Endothelial cell of umbilical vein (primary cell): ENCODE measurements around the gene SPECC1L. TPM values are rescaled to one million over a fixed set of nuclear protein-coding genes. Genes with fewer than 3 reads are reported as not detected.
A peak's percentile ranks its signal among the peaks of the same experiment; 100 is the strongest.

ENCODE experiments used
- BruUV-seq: library from RNA; stranded (reverse); fragments of 400-500 nt; replicated peaks from 2 replicates; lab custom pipeline; 2021; lab: Mats Ljungman, UMichigan
- CTCF ChIA-PET: fragments of 300-600, 350-600 bp; sonication (Branson Sonifier 250); formaldehyde crosslinking; loops from one replicate; lab custom pipeline; 2021; ENCODE audit warnings: antibody characterized with exemption, inconsistent platforms; lab: Charles Lee
- POLR2A ChIA-PET: fragments of 300-600, 350-600 bp; sonication (Branson Sonifier 250); formaldehyde crosslinking; loops from one replicate; lab custom pipeline; 2021; ENCODE audit warnings: antibody characterized with exemption, inconsistent platforms; lab: Charles Lee
- DNase-seq: peaks from one replicate; pipeline ENCODE4 v3.0.0-alpha.2; 2011; ENCODE audit warnings: low read depth, low spot score
- FAIRE-seq: peaks from 2 replicates; lab custom pipeline; 2011; peaks lifted over from hg19 to GRCh38; lab: Jason Lieb, UNC
- H2AFZ ChIP-seq: 2 replicates; pipeline ENCODE4 v1.6.0; 2012; ENCODE audit warnings: low read depth, low read length, control low read depth, inconsistent platforms
- H3K27ac ChIP-seq: 2 replicates; pipeline ENCODE4 v1.5.1; 2011; ENCODE audit warnings: low read depth, mild to moderate bottlenecking, control low read depth, low read length, moderate library complexity; ENCODE audit not compliant: insufficient read depth
- H3K27me3 ChIP-seq, 2 experiments: 2 replicates each; pipeline versions ENCODE4 v1.6.0 to v1.6.1; 2011; ENCODE audit warnings: low read length in 2 of 2, mixed read lengths in 1 of 2; ENCODE audit not compliant: control insufficient read depth in 2 of 2, insufficient read depth in 2 of 2
- H3K36me3 ChIP-seq, 2 experiments: 2 replicates in 1 of 2; 3 replicates in 1 of 2; pipeline ENCODE4 v1.5.1; 2011; ENCODE audit warnings: low read length in 2 of 2, mild to moderate bottlenecking in 1 of 2, moderate library complexity in 1 of 2; ENCODE audit not compliant: control insufficient read depth in 2 of 2, insufficient read depth in 2 of 2; ENCODE audit errors: extremely low read depth in 1 of 2
- H3K4me1 ChIP-seq: 3 replicates; pipeline ENCODE4 v1.5.1; 2011; ENCODE audit warnings: mild to moderate bottlenecking, low read length; ENCODE audit not compliant: control insufficient read depth, insufficient read depth; ENCODE audit errors: extremely low read depth
- H3K4me2 ChIP-seq: 2 replicates; pipeline ENCODE4 v1.6.1; 2011; ENCODE audit warnings: low read length, control low read depth, mixed read lengths; ENCODE audit not compliant: insufficient read depth
- H3K4me3 ChIP-seq, 3 experiments: fragments of 200-600 bp in 1 of 3; sonication (generic), shearing (Covaris generic) in 1 of 3; replicated peaks in 1 of 3; 2 replicates each; pipeline ENCODE4 v1.5.1; 2011 to 2016; ENCODE audit warnings: control low read depth in 3 of 3, low read length in 3 of 3, mild to moderate bottlenecking in 2 of 3, inconsistent platforms in 1 of 3, low read depth in 1 of 3, moderate library complexity in 1 of 3; ENCODE audit not compliant: insufficient read depth in 1 of 3
- H3K79me2 ChIP-seq: 2 replicates; pipeline ENCODE4 v1.6.0; 2012; ENCODE audit warnings: low read length, inconsistent platforms; ENCODE audit not compliant: control insufficient read depth, insufficient read depth
- H3K9ac ChIP-seq: replicated peaks from 2 replicates; pipeline ENCODE3; 2011; ENCODE audit warnings: low read length, control low read depth; ENCODE audit not compliant: insufficient read depth; ENCODE audit errors: extremely low read depth
- H3K9me1 ChIP-seq: replicated peaks from 3 replicates; pipeline ENCODE4 v1.6.0; 2011; ENCODE audit warnings: mild to moderate bottlenecking, low read length; ENCODE audit not compliant: control insufficient read depth, insufficient read depth; ENCODE audit errors: extremely low read depth
- H3K9me3 ChIP-seq: replicated peaks from 2 replicates; pipeline ENCODE4 v1.5.1; 2012; ENCODE audit warnings: low read length, inconsistent platforms; ENCODE audit not compliant: control insufficient read depth, insufficient read depth
- H4K20me1 ChIP-seq: replicated peaks from 2 replicates; pipeline ENCODE3; 2011; ENCODE audit warnings: mild to moderate bottlenecking, low read length; ENCODE audit not compliant: control insufficient read depth, insufficient read depth; ENCODE audit errors: extremely low read depth
- FOS ChIP-seq: IDR thresholded peaks from 2 replicates; pipeline ENCODE4 v1.6.1; 2011; ENCODE audit warnings: mild to moderate bottlenecking, low read length, moderate library complexity, borderline replicate concordance; ENCODE audit not compliant: insufficient read depth
- GATA2 ChIP-seq: IDR thresholded peaks from 2 replicates; pipeline ENCODE4 v1.7.0; 2011; ENCODE audit warnings: low read depth, mild to moderate bottlenecking, moderate library complexity, mixed read lengths, low read length; ENCODE audit not compliant: insufficient read length, insufficient read depth
- MYC ChIP-seq: IDR thresholded peaks from one replicate; pipeline ENCODE4 v1.6.1; 2011; ENCODE audit warnings: mild to moderate bottlenecking, low read depth, low read length
- POLR2A ChIP-seq: IDR thresholded peaks from 2 replicates; pipeline ENCODE4 v1.6.1; 2012; ENCODE audit warnings: low read depth, mild to moderate bottlenecking, control low read depth, low read length
- POLR2AphosphoS5 ChIP-seq: IDR thresholded peaks from 2 replicates; pipeline ENCODE4 v1.6.1; 2012; ENCODE audit warnings: low read depth, mild to moderate bottlenecking, control low read depth, low read length, moderate library complexity; ENCODE audit not compliant: insufficient read depth
- dilution Hi-C: fragments of 300-500 bp; cut with MboI; formaldehyde crosslinking; loops from one replicate; pipeline ENCODE4 v1.15.0; 2019; ENCODE audit warnings: low sequenced_read_pairs; ENCODE audit not compliant: extremely low pct_ligation_motif_present
- intact Hi-C: fragments of 100-400 bp; cut with micrococcal nuclease; formaldehyde crosslinking; loops from one replicate; pipeline ENCODE4 v1.10.0; 2022
- polyA plus RNA-seq, 4 experiments: library from polyadenylated mRNA; depleted of rRNA in 3 of 4; stranded (reverse) in 3 of 4; unstranded in 1 of 4; fragments of >200 nt; gene quantifications; 2 replicates each; pipeline versions ENCODE4 v1.2.1 to v1.2.3, GENCODE V29; 2011 to 2012; ENCODE audit warnings: missing spikeins in 1 of 4
- total RNA-seq: library from RNA; stranded (reverse); gene quantifications from 2 replicates; pipeline ENCODE4 v1.2.3, GENCODE V29; 2021
- TF ChIP-seq, protein P1 (sequence below): IDR thresholded peaks from 2 replicates; pipeline ENCODE4 v1.6.1; 2011; ENCODE audit not compliant: insufficient read depth, insufficient read length

The SPECC1L gene
- total and polyA plus RNA-seq, 2 donors (not counting 3 experiments of a cell fraction or from before 2014, with no cell fraction given): 22.8 to 79.3 TPM

DNA sequence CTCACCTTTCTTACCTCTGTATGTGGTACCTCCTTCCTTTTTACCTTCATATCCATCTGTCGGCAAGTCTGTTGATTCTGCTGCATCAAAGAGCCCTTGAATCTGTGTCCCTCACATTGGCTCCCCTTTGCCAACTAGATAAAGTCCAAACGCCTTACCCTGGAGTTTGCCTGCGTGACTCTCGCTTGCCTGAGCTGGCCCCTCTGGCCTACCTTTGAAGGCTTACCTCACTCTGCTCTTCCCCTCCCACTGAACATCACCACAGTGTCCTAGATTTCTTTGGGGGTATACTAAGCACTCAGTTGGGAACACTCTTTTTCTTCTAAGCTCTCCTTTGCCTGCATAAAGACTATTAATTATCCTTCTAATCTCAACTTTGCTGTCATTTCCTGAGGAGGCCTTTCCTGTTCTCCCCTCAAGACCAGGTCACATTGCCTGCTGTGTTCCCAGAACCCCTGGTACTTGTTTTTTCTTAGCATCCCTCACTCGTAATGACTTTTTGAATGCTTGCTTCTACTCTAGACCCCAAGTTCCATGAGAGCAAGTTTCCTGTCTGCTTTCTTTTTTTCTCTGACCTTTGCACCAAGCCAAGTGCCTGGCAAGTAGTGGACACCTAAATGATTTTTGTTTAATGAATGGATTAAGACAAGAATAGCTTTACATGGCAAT lies 89.0 kb downstream of the SPECC1L start:
- H3K27me3 ChIP-seq: no peaks in the 10 kb centered on the region
- FAIRE-seq (peak; percentile 78), DNase-seq (peak; percentile 91)
- H3K4me1 ChIP-seq: peaks cover 26% of the 10 kb centered on the region
- H3K9me3 ChIP-seq: no peaks in the 10 kb centered on the region
- H3K27ac ChIP-seq: peak overlapping the region; percentile 60
- H3K4me2 ChIP-seq: peak overlapping the region; percentile 61
- H3K9ac ChIP-seq: peak overlapping the region; percentile 8
- intact Hi-C loops (loop anchor here (5.0 kb wide), 1 partner anchor 43 kb away; no protein-coding TSS in a partner anchor), dilution Hi-C loops (no loop called here)
- BruUV-seq: no TSS peak
- peaks cover 5 to 9% of the 10 kb centered on the region in 2 experiments for H3K36me3 ChIP-seq
- CTCF ChIA-PET: interaction anchor here (0.7 to 1.6 kb wide), 5 partner anchors 32 to 167 kb away, joined by 3 to 6 read pairs (median 3); no protein-coding TSS in a partner anchor
- no peak overlapping the region for H3K4me3 ChIP-seq
- H2AFZ ChIP-seq: no peak overlapping the region
- H3K9me1 ChIP-seq: no peaks in the 10 kb centered on the region
- POLR2A ChIA-PET: no interaction called here
- peaks cover 2% of the 10 kb centered on the region for H3K79me2 ChIP-seq
- H4K20me1 ChIP-seq: no peaks in the 10 kb centered on the region
- TF ChIP-seq, protein P1, sequence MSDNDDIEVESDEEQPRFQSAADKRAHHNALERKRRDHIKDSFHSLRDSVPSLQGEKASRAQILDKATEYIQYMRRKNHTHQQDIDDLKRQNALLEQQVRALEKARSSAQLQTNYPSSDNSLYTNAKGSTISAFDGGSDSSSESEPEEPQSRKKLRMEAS: no peak
- no peak for TF ChIP-seq POLR2A
- TF ChIP-seq GATA2: peak; percentile 65
- no peak for TF ChIP-seq FOS
- no peak for TF ChIP-seq POLR2AphosphoS5
- no peak for TF ChIP-seq MYC

DNA sequence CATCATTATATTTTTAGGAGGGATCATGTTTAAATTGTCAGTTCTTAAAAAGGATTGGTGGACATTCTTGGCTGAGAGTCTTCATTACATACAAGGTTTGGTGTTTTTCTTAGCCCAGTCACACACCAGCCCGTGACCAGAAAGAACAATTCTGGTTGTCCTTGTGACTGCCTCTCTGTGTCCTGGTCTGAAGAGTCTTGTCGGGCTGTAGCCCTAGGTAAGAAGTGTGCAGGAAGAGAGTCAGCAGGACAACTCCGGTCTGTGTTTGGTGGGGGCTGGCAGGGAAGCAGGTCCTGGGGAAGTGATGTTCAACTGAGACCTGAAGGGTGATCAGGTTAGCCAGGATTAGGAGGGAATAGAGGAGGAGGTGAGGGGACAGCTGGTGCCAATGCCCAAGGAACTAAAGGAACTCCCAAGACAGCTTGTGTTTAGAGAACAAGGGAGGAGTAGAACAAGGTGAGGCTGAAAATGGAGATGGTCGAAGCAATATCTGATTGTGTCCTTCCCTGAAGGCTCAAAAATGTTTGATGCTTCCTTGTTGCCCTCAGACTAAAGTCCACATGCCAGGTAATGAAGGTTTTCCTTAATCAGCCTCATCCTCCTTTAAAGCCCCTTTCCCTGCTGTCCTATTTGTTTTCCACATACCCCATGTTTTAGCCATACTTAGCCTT lies 91.5 kb downstream of the SPECC1L start:
- Histone ChIP-seq H2AFZ (no peak overlapping the region), H3K27ac (no peak overlapping the region), H3K27me3 (no peaks in the 10 kb centered on the region), H3K36me3 (peaks cover 7 to 12% of the 10 kb centered on the region in 2 experiments), H3K4me1 (peaks cover 26% of the 10 kb centered on the region), H3K9ac (no peak overlapping the region), H3K4me2 (no peak overlapping the region), H3K79me2 (peaks cover 2% of the 10 kb centered on the region), H3K9me3 (no peaks in the 10 kb centered on the region), H3K4me3 (no peak overlapping the region), H3K9me1 (no peaks in the 10 kb centered on the region), H4K20me1 (no peaks in the 10 kb centered on the region)
- no peak for DNase-seq
- no TSS peak for BruUV-seq
- CTCF ChIA-PET: no interaction called here
- FAIRE-seq: no peak
- no peak for TF ChIP-seq POLR2AphosphoS5
- intact Hi-C loops (no loop called here), dilution Hi-C loops (no loop called here)
- POLR2A ChIA-PET: no interaction called here
